AG20443 (cell line): ENCODE measurements around the gene ZNF365.
"Not testable (repeated sequence)": the region's sequence is repeated elsewhere in the genome, so short reads cannot be mapped to it uniquely, and the experiment has no call there.

Experiments used
- DNase-seq: peaks from one replicate; pipeline ENCODE4 v3.0.0; 2012; ENCODE audit warnings: low spot score, mixed read lengths

ZNF365 gene

GRCh38 chr10:62373995-62374861 lies at the start of gene ZNF365:
TSS of gene ZNF365 (plus strand) at chr10:62374369. CDS start at chr10:62376194, 1,825 bp downstream.
- DNase-seq = peak; percentile 66

GRCh38 chr10:62326176-62326575 lies 48.0 kb upstream of the ZNF365 start:
- DNase-seq = no peak

- DNase-seq = no peak
These were observed 46.3 kb upstream of the ZNF365 start for GRCh38 chr10:62327885-62328284.

GRCh38 chr10:62330213-62330612 lies 44.0 kb upstream of the ZNF365 start:
- no peak for DNase-seq

GRCh38 chr10:62332406-62332805 lies 41.8 kb upstream of the ZNF365 start:
- no peak for DNase-seq

- no peak for DNase-seq
These were observed 40.9 kb upstream of the ZNF365 start for GRCh38 chr10:62333135-62333889.

GRCh38 chr10:62333988-62334682 lies 40.0 kb upstream of the ZNF365 start:
- DNase-seq = no peak

- no peak for DNase-seq
These were observed 38.8 kb upstream of the ZNF365 start for GRCh38 chr10:62335326-62335725.

- DNase-seq = no peak
These were observed 37.8 kb upstream of the ZNF365 start for GRCh38 chr10:62336404-62336803.

- DNase-seq = no peak
These were observed 32.8 kb upstream of the ZNF365 start for GRCh38 chr10:62341419-62341818.

GRCh38 chr10:62343000-62343399 lies 31.2 kb upstream of the ZNF365 start:
- no peak for DNase-seq

- no peak for DNase-seq
These were observed 26.1 kb upstream of the ZNF365 start for GRCh38 chr10:62348029-62348428.

- peak; percentile 12 for DNase-seq
These were observed 21.7 kb upstream of the ZNF365 start for GRCh38 chr10:62352356-62352970.

- peak; percentile 17 for DNase-seq
These were observed 19.3 kb upstream of the ZNF365 start for GRCh38 chr10:62354916-62355315.

GRCh38 chr10:62356447-62356846 lies 17.7 kb upstream of the ZNF365 start:
- DNase-seq = no peak

- not testable (repeated sequence) for DNase-seq
These were observed 16.0 kb upstream of the ZNF365 start for GRCh38 chr10:62358151-62358550.

GRCh38 chr10:62373639-62373994 lies 552 bp upstream of the ZNF365 start:
- no peak for DNase-seq

GRCh38 chr10:62374862-62375710 lies 917 bp downstream of the ZNF365 start:
- DNase-seq = no peak

GRCh38 chr10:62376071-62377025 lies 2.2 kb downstream of the ZNF365 start:
- DNase-seq = no peak

GRCh38 chr10:62377026-62377415 lies 2.9 kb downstream of the ZNF365 start:
- DNase-seq = no peak
